ENCODE measurements around the gene REG4.

Gene REG4

DNA sequence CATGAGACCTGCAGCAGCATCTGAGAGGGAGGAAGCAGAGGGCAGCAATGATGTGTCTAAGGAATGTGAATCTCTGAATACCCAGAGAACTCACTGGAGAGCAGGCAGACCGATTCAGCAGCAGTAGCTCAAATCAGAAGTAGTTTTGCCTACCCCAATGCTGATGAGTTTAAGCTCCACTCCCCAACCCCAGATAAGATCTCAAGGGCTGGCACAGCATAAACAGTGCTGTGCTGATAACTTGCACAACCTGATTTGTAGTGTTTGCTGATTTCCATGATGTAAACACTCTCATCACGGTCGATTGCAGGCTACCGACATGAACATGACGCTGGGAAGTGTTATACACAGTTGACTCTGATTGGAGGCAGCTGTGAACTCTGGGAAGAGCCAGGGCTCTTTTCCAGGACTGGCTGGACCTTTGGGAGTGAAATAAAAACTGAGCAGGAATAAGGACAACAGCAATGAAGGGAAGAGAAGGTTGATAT is 31.3 kb downstream of the REG4 start:
- no peak for DNase-seq (ENCODE audit: low read depth in 2 of 2)

DNA sequence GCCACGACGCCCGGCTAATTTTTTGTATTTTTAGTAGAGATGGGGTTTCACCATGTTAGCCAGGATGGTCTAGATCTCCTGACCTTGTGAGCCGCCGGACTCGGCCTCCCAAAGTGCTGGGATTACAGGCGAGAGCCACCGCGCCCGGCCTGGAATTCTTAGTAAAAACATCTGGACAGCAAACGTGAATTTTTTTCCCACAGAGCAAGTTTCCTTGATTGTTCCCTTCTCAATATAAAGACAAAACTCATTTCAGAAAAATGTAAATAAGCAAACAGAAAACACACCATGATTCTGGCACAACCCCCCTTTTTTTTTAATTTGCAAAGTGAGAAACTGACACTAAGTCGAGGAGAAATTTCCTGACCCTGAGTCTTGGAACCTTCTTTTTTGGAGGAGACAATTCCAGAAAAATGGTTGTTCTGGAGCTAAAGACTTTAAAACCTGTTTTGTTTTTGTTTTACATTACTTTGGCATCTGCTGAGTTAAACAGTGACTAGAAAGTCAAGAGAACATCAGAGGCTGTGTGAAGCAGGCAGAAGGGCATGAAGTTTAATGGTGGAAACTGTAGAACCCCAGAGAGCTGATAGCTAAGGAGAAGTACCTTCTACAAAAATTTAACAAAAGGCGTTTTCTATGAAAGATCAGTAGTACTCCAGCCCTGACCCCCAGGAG is 32.2 kb downstream of the REG4 start:
- DNase-seq (ENCODE audit: low read depth in 2 of 2) = no peak

DNA sequence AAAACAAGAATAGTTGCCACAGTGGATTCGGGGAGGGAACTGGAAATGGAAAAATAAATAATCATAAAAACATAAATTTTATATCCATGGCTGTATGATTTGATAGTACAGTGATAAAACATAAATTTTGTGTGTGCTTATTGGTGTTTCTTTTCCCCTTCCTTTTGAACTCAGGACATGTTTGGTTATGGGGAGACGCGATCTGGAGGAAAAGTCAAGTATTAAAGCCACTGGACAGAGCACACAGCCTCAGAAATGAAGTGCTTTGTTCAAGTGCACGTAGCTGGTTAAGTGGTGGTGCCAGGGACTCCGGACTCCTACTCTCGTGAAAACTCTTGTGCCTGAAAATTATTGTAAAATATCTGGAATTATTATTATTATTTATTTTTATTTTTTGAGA is 32.9 kb downstream of the REG4 start:
- DNase-seq (ENCODE audit: low read depth in 2 of 2) = no peak

DNA sequence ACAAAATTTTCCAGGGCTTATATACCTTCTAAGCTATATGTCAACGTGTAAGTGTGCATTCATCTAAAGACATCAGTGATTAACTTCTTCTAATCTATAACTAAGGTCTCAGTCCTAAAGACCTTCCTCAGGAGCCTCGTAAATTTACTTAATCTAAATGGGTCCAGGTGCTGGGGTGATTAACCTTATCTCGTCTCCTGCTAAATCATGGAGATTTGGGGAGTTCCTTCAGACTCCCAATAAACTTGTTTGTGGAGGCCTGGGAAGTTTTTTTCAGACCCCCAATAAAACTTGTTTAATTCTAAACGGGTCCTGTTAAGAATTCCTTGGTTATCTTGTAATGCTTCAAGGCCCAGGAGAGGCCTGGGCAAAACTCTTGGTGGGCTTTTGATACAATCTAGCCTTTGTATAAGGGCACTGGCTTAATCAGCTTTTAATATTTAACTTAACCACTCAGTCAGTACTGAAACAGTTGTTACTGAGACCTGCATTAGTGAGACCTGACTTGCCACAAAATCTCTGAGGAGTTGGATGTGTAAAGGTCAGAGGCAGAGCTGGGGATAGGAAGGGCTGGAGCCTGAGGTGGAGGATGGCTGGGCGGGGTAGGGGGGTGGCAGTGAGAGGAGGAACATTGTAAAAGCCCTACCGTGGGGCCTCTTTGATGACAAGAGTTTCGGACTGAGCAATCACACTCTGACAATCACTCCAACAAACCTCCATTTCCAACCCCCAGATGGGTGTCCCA is 36.3 kb downstream of the REG4 start:
- no peak for DNase-seq (ENCODE audit: low read depth in 2 of 2)

DNA sequence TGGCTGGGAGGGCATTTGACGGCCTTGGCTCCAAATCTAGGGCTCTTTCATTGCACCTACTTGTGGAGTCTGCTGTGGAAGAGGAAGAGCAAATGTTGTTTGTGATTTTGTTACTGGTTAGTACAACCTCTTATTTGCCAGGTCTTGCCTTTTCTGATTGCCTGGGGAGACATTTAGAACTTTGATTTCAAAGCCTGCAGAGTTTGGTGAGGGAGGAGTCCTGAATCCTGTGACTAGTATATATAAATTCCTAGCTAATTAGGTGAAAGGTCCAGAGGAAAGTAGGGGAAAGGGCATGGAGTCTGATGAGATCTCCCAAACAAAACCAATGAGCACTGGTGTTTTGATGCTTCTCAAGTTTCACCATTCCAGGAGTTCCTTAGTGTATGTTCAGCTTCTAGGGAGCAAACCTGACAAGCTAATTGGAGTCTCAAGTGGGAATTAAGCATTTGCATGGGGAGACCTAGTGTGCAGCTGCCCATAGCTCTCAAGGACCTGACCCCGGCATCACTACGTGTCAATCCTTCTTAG is 37.5 kb downstream of the REG4 start:
- no peak for DNase-seq (ENCODE audit: low read depth in 2 of 2)

DNA sequence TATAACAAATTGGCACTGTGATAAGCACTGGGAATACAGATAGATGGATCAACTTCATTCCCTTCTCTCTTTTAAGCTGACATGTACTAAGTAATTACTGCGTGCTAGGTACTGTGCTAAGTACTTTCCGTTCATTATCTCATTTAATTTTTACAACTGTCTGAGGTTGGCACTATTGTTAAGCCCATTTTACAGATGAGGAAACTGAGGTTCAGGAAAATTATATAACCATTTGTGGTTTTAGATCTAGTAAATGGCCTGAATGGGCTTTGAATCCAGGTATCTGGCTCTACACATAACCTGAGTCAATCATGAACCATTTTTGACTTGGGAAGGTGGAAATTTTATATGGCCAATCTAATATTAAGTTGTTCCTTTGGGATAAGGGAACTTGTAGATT is 39.0 kb downstream of the REG4 start:
- DNase-seq (ENCODE audit: low read depth in 2 of 2) = no peak

DNA sequence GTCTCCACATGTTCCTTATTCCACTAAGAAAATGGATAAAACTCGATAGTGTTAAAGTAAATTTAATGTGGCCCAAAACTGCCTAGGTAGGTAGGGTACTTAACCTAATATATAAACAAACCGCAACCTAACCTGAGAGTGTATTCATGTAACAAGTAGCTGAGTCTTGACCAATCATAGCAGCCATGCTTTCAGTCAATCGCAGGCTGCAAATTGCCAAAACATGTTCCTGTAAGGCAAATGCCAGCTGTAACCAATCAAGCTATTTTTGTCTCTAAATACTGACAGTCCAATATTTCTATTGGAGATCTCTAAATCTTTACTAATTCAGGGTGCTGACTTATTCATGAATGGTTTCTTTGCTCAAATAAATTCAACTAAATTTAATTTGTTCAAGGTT is 39.5 kb downstream of the REG4 start:
- DNase-seq (ENCODE audit: low read depth in 2 of 2) = no peak

DNA sequence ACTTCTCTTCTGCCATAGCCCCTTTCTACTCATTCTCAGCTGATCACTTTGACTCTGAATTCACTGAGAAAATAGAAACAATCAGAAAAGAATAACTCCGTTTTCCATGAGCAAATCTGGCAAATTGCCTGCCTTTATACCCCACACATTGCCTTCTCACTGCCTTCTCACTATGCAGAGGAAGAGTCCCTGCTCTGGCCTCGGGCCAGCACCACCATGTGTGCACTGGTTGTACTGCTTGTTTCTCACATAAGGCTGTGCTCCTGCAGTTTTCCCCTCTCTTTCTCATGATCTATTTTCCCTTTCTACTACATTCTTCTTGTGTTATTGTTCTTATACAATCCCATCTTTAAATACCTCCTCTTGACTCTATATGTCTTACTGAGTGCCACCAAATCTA is 40.2 kb downstream of the REG4 start:
- no peak for DNase-seq (ENCODE audit: low read depth in 2 of 2)

DNA sequence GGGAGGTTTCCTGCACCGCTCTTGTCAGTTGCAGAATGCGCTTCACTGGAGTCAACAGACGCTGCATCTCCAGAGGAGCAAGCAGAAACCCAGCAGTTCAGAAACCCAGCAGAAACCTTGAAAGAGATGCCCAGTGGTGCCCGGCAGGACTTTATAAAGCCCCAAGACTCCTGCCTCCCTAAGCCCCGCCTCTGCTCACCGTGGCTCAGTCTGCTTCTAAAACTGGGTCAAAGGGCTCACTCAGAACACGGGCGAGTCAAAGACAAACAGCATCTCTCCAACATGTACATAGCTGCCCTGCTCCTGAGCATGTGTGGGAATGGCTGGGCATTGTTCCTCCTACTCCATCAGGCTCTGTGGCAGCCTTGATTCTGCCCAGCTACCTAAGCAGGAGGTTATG is 42.5 kb downstream of the REG4 start, which contains the start of gene HMGCS2:
TSS of gene HMGCS2 (minus strand) at position 128 of the 400 bp plus-strand sequence. CDS start at position 67, 61 bp downstream.
- no peak for DNase-seq (ENCODE audit: low read depth in 2 of 2)

DNA sequence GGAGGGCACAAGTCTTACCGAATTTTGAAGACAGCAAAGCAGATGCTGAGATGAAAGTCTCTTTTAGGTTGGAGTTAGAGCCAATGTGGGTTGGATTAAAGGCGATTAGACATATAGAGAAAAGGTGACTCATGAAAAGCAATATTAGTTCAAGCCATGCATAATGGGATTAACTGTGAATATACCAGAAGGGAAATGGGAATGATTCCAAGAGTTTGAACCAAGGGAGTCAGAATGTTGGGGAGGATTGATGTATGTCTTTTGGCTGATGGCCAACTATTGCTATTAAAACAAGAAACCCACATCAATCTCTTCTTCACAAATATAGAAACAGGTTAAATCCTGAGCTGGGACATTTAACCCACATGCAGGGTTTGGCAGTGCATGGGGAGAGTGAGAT is 43.8 kb downstream of the REG4 start:
- no peak for DNase-seq (ENCODE audit: low read depth in 2 of 2)

DNA sequence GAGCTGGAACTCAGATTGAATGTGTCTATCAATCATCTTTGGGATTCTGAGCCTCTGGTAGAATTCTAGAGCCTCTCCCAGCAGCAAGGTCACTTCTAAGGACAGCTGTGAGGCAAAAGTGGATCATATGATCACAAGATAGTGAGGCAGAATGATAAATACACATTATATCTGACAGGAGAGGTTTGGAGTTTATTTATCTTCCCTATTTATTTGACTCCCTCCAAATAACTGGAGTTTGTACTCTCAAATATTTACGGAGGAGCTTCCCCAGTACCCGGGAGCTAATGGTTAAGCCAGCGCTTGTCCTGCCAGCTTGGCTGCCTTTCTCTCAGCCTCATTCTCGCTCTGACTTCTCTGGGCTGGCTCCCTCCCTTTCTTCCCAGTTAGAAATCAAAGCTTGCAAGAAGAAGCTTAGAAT is 44.9 kb downstream of the REG4 start:
- DNase-seq (ENCODE audit: low read depth in 2 of 2) = no peak

DNA sequence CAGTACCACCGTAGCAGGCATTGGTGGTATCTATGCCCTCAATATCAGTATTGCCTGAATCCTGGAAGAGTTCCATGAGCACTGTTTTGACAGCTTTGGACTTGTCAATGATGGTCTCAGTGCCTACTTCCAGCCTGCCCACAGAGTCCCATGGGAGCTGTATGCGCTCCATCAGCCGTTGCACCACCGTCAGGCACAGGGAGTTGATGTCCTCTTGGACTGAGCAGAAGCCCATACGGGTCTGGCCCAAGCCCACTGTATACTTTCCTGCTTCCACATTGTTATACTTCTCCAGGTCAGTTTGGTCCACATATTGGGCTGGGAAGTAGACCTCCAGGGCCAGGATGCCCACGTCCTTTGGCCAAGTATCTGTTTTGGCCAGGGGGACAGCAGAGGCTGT is 47.0 kb downstream of the REG4 start:
- no peak for DNase-seq (ENCODE audit: low read depth in 2 of 2)

DNA sequence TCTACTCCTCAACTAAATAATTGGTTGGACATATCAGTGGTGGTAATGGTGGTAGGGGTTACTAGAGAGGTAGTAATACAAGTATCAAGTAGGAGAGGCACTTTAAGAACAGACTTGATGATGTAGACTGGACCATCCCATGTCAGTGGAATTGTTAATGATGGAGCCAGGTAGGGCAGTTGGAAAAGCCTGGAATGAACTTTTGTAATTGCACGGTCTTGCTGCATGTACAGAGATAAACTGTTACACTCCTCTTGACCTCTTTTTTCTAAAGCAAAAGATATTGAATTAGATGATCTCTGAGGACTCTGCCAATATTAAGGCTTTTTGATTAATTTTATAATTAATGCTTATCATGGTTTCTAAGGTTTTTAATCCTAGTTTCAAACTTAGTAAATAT is 48.3 kb downstream of the REG4 start:
- DNase-seq (ENCODE audit: low read depth in 2 of 2) = no peak

DNA sequence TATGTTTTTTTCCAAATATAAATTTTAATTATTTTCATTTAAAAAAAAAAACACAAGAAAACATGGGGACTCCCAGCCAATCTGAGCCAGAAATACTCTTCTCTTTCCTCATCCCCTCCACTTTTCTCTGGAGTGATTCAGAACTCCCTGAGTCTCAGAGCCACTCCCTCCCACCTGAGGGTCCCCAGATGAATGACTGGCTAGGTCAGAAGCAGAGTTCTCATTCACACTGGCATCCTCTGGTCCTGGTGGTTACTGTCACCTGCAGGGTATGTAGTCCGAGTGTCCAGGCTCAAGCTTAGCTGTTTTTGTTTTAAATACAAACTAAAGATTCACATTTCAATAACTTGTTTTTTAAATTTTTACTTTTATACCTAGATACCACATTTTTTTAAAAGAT is 48.9 kb downstream of the REG4 start:
- DNase-seq (ENCODE audit: low read depth in 2 of 2) = no peak

DNA sequence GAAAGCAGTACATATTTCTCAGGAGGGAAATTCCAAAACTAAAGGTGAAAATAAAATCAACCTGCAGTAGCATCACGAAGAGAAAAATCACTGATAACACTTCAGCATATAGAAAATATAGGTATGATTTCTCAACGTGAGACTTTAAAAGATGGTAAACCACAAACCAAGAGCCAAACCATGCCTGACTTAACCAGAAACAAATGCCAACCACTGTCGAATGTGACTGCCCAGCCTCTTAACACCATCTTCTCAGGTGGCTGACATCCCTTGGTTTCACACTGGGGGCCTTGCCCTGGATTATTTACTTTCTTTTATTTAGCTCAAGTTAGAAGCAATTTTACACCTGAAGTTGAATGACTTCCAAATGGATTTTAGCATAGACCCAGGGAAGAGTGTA is 52.7 kb downstream of the REG4 start:
- DNase-seq (ENCODE audit: low read depth in 2 of 2) = no peak

DNA sequence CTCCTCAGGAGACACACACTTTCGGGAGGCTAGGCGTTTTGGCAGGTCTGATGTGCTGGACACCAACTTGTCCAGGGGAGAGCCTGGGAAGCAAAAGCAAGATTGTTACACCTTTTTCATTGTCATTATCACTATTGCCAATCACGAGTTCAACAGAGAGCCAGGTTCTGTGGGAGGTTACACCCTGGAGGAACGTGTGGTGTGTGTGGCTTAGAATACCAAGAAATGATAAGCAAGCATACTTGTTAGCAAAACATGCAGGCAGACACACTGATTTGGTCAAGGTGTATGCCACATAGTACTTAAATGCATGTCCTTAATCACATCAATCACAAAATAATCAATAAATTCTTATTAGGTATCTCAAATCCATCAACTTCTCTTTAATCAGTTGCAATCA is 58.7 kb downstream of the REG4 start:
- DNase-seq (ENCODE audit: low read depth in 2 of 2) = no peak

DNA sequence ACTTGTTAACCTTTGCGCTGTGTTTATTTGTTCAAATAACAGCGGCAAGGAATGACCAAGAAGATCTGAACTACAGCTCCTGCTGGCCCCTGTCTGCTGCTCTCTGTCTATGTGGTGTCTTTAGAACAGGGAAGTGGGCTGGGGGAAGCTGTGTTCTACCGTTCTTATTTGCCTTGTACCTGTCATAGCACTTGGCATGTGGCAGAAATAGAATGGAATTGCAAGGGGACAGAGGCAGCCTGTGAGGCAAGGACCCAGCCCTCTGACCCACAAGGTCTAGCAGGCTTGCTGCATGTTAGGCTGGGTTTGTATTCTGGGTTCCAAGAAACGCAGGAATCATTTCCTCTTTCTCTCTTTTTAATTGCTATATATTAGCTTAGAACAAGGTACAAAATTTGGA is 63.2 kb downstream of the REG4 start:
- DNase-seq (ENCODE audit: low read depth in 2 of 2) = no peak

DNA sequence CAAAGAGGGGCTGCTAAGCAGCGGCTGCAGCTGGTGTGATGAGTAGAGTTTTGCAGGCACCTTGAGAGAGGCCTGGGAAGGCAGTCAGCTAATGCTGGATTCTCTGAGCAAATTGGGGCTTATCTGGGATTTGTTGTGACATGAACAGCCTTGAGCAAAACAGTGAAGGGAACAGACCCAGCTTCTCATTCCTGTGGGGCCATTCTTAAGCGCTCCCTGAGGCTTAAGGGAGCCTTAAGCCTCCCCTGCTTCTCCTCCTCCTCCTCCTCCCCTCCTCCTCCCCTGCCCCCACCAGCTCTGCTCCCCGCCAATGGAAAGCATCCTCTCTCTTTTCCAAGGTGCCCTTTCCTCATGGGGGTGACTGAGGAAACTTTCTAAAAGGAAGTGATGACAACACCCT is 63.8 kb downstream of the REG4 start:
- no peak for DNase-seq (ENCODE audit: low read depth in 2 of 2)

DNA sequence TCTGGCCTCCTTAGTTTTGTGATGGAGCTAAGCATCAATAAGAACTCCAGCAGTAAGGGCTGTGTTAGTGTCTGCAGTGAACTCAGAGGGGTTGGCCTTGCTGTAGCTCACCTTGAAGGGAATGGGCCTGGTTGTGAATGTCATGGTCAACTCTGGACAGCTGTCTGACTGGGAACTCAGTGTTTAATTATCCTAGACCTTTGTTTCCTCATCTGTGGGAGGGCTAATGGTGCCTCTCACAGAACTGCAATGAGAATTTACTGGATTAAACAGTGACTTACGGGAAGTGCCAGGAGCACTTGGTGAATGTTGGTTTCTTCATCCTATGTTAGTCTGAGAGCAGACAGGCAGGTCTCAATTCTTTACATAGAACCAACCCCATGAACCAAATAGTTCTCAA is 66.2 kb downstream of the REG4 start:
- DNase-seq (ENCODE audit: low read depth in 2 of 2) = no peak

DNA sequence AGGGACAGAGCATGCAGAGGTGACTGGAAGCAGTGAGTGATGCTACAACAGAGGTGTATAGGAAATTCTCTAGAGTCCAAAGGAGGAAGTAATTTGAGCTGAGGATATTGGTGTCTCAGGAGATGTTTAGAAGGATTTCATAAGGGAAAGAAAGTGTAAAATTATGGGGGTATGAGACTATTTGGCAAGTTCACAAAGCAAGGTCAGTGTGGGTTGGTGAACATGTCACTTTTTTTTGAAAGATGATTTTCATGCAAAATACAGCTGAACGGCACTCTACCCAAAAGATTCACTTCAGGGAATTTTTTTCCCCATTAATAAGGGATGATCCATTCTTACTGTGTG is 66.7 kb downstream of the REG4 start:
- no peak for DNase-seq (ENCODE audit: low read depth in 2 of 2)

All from stimulated activated CD4-positive, alpha-beta T cell treated with anti-CD3 and anti-CD28 coated beads, Interleukin-15, amount 100 ng/mL, for 48 hours (primary cell).